NB4 (cell line): ENCODE measurements around the gene KCMF1.

Experiments used
- CTCF ChIP-seq: IDR thresholded peaks from one replicate; pipeline ENCODE4 v1.5.1; 2012; ENCODE audit warnings: low read depth, low read length
- POLR2A ChIP-seq: IDR thresholded peaks from 2 replicates; pipeline ENCODE4 v1.6.1; 2011; ENCODE audit warnings: mild to moderate bottlenecking; ENCODE audit not compliant: insufficient read length; ENCODE audit errors: extremely low read depth

DNA sequence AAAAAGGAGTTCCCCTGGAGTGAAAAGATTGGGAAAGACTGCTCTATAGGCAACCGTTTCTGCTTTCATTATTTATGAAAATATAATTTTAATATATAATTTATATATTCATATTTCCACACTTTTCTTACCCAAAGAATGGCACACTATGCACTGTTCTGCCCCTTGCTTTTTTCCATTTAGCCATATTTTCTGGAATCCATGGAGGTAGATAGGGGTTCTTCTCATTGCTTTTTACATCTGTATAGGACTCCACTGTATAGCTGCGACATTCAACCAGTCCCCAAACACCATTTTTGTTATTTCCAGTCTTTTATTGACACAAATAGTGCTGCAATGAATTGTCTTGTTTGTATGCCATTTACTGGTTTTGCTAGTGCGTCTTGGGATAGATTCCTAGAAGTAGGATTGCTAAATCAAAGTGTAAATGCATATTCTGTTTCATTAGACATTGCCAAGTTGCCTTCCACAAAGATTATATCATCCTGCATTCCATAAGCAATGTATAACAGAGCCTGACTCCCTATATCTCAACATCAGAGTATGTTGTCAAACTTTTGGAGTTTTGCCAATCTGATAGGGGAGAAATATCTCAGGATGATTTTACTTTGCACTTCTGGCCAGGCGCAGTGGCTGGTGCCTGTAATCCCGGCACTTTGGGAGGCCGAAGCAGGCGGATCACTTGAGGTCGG is 135.7 kb downstream of the KCMF1 start:
- TF ChIP-seq CTCF: no peak
- no peak for TF ChIP-seq POLR2A
